Stimulated activated CD8-positive, alpha-beta memory T cell treated with anti-CD3 and anti-CD28 coated beads, Interleukin-15, amount 100 ng/mL, for 1 hour (primary cell): ENCODE measurements around the gene AMACR.
"Not testable (repeated sequence)": the region's sequence is repeated elsewhere in the genome, so short reads cannot be mapped to it uniquely, and the experiment has no call there.

Source experiments
- DNase-seq: peaks from one replicate; pipeline ENCODE4 v3.0.0-alpha.2; 2020; ENCODE audit warnings: low read depth

AMACR gene

DNA sequence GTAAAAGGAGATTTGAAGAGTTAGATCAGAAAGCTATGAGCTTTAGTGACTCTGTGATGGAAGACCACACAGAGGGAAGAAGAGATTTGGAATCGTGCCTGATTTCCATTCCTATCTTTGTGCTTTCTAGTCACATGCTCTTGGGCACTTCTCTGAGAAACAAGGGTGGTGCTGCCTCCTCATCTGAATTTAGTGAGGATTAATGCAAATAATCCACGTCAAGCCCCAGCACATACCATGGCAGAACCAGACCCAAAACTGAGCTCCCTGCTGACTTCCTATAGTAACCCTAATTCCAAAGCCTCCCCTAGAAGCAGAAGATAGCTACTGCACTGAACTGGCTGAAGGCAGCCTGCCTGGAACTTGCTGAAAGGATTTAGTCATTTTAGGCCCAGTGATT is 41.0 kb downstream of the AMACR start:
- no peak for DNase-seq

DNA sequence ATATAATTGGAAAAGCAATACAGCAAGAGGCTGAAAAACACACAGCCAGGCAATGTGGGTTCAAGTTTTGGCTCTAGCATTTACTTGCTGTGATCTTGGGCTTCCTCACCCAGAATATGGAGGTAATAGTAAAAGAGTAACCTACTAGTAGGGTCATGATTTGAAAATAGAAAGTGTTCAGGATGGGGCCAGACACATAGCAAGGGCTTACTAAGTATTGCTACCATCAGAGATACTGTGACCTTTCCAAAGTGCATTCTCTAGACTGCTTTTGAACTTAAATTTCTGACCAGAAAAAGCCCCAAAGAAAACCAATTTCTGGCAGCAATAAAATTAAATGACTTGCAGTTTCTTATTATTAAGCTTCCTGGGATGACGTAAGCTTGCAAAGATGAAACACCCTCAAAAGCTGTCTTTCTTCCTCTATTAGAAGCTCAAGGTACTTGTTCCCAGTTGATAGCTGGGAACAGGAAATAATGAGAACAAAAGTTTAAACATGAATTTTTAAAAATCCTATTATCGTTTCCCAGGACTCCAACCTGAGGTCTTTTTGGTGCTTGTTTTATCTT is 43.6 kb downstream of the AMACR start:
- no peak for DNase-seq

DNA sequence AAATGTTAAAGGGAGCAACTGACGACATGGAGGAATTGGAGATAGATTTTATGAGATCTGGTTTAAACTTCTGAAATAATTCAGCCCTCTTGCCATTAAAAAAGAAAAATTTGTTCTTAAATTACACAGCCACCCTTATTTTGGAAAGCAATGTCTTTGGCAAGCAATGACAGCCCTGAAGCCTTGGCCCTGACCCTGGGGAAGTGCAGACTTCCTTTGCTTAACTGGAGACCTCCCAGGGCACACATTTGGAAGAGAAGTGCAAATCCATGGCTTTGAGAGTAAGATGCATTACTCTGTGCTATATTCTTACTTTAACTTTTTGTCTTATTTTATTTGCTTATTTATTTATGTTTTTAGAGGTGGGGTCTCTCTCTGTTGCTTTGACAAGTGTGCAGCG is 49.7 kb downstream of the AMACR start:
- DNase-seq = no peak

DNA sequence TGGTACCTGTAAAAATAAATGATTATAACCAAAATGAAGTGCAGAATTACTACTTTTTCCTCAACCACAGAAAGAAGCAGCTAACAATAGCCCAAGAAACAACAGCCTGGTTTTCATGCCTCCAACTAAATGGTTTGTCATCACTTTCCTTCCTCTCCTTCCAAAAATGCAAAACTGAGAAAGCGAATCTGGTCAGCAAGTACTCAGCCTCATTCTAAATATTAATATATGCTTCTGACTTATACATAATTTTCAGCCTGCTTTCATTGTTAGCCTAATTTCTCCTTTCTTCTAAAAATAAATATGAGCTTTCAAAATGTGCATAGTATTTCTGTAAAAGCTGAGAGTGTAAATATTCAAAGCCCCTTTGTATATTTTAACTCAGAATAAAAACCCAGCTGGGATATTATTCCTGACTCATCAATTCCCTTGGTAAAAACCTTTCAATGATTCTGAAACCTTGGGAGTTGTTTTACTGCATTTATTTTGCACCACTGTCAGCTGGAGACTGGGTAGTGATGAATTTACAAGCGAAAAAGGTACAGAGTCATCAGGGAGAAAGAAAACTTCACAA is 50.2 kb downstream of the AMACR start:
- DNase-seq = no peak

GRCh38 chr5:33952175-33952574 is 55.7 kb downstream of the AMACR start:
- not testable (repeated sequence) for DNase-seq

GRCh38 chr5:33944543-33945132 is 63.2 kb downstream of the AMACR start:
- no peak for DNase-seq

GRCh38 chr5:33941090-33941489 is 66.8 kb downstream of the AMACR start:
- DNase-seq = no peak

GRCh38 chr5:33939556-33940262 is 68.1 kb downstream of the AMACR start:
- no peak for DNase-seq

- DNase-seq = no peak
These were observed 69.0 kb downstream of the AMACR start for GRCh38 chr5:33938881-33939280.

GRCh38 chr5:33938507-33938796 is 69.4 kb downstream of the AMACR start:
- no peak for DNase-seq

GRCh38 chr5:33937707-33938506 is 69.9 kb downstream of the AMACR start:
- DNase-seq = no peak

DNA sequence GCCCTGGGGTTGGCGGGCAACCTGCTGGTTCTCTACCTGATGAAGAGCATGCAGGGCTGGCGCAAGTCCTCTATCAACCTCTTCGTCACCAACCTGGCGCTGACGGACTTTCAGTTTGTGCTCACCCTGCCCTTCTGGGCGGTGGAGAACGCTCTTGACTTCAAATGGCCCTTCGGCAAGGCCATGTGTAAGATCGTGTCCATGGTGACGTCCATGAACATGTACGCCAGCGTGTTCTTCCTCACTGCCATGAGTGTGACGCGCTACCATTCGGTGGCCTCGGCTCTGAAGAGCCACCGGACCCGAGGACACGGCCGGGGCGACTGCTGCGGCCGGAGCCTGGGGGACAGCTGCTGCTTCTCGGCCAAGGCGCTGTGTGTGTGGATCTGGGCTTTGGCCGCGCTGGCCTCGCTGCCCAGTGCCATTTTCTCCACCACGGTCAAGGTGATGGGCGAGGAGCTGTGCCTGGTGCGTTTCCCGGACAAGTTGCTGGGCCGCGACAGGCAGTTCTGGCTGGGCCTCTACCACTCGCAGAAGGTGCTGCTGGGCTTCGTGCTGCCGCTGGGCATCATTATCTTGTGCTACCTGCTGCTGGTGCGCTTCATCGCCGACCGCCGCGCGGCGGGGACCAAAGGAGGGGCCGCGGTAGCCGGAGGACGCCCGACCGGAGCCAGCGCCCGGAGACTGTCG is 70.7 kb downstream of the AMACR start:
- DNase-seq = no peak

DNA sequence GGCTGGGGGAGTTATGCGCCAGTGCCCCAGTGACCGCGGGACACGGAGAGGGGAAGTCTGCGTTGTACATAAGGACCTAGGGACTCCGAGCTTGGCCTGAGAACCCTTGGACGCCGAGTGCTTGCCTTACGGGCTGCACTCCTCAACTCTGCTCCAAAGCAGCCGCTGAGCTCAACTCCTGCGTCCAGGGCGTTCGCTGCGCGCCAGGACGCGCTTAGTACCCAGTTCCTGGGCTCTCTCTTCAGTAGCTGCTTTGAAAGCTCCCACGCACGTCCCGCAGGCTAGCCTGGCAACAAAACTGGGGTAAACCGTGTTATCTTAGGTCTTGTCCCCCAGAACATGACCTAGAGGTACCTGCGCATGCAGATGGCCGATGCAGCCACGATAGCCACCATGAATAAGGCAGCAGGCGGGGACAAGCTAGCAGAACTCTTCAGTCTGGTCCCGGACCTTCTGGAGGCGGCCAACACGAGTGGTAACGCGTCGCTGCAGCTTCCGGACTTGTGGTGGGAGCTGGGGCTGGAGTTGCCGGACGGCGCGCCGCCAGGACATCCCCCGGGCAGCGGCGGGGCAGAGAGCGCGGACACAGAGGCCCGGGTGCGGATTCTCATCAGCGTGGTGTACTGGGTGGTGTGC is 71.4 kb downstream of the AMACR start, which contains the start of gene RXFP3:
Gene RXFP3 (plus strand): TSS at position 6 of the 636 bp plus-strand sequence. CDS start 355 bp downstream, at position 361.
- no peak for DNase-seq
